ENCODE data around the gene LUC7L. TPM values are rescaled to one million over a fixed set of nuclear protein-coding genes. Genes with fewer than 3 reads are reported as not detected.

The LUC7L gene
- polyA plus RNA-seq, 1 donor (not counting 4 experiments of a cell fraction or from before 2014, with no cell fraction given): 31.0 TPM

DNA sequence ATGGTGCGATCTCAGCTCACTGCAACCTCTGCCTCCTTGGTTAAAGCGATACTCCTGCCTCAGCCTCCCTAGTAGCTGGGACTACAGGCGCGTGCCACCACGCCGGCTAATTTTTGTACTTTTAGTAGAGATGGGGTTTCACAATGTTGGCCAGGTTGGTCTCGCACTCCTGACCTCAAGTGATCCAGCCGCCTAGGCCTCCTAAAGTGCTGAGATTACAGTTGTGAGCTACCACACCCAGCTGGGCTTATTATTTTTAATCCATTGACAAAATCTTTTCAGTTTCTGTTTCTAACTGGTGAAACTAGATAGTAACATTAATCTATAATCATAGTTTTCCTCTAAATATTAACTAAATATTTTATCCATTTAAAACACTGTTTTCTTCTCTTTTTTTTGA is 11.3 kb upstream of the LUC7L start:
- dilution Hi-C loops (cut with MboI; ENCODE audit: extremely low pct_ligation_motif_present, low sequenced_read_pairs): no loop called here
- FAIRE-seq: no peak
- H3K27ac ChIP-seq (ENCODE audit: control insufficient read depth, insufficient read depth, low read length): no peak overlapping the region

DNA sequence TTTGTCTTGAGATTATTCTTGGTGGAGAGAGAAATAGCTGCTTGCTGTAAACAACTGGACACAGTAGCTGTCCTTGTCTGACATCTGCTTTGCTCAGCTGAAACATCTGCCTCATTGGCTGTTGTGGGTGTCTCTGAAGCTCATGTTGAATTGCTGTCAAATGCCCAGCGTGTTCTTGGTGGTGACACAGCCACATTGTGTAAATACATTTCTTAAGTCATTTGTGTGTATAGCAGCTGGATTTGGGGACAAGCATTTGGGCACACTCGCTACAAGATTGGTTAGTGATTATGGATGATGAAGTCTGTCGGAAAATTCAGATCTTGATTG is 10.7 kb upstream of the LUC7L start:
- H3K36me3 ChIP-seq (ENCODE audit: control insufficient read depth in 2 of 2, extremely low read depth in 1 of 2, insufficient read depth in 2 of 2, low read length in 2 of 2): peaks cover 0 to 3% of the 10 kb centered on the region in 2 experiments
- peaks cover 2% of the 10 kb centered on the region for H3K79me2 ChIP-seq (ENCODE audit: control insufficient read depth, insufficient read depth, low read length)
- no peak overlapping the region for H3K9ac ChIP-seq (ENCODE audit: control insufficient read depth, extremely low read depth, insufficient read depth, low read length)
- dilution Hi-C loops (cut with MboI; ENCODE audit: extremely low pct_ligation_motif_present, low sequenced_read_pairs): no loop called here
- H3K4me1 ChIP-seq (ENCODE audit: control insufficient read depth, extremely low read depth, insufficient read depth, low read length): no peaks in the 10 kb centered on the region
- no peak overlapping the region for H2AFZ ChIP-seq (ENCODE audit: control insufficient read depth, low read length)
- FAIRE-seq: no peak
- H3K9me3 ChIP-seq (ENCODE audit: control insufficient read depth, low read depth, low read length): no peaks in the 10 kb centered on the region
- H3K27me3 ChIP-seq (ENCODE audit: control insufficient read depth, extremely low read depth, insufficient read depth, low read length): no peaks in the 10 kb centered on the region
- no peaks in the 10 kb centered on the region for H4K20me1 ChIP-seq (ENCODE audit: control insufficient read depth, extremely low read depth, insufficient read depth, low read length)
- no peak for DNase-seq (ENCODE audit: low read depth, low spot score)
- H3K4me2 ChIP-seq (ENCODE audit: control insufficient read depth, extremely low read depth, insufficient read depth, low read depth, low read length): no peak overlapping the region
- no peak overlapping the region for H3K4me3 ChIP-seq (ENCODE audit: control insufficient read depth in 2 of 3, extremely low read depth in 1 of 3, insufficient read depth in 2 of 3, low read depth in 1 of 3, low read length in 3 of 3)
- no peak overlapping the region for H3K27ac ChIP-seq (ENCODE audit: control insufficient read depth, insufficient read depth, low read length)
- no peaks in the 10 kb centered on the region for H3K9me1 ChIP-seq (ENCODE audit: control insufficient read depth, extremely low read depth, insufficient read depth, low read length)
- TF ChIP-seq, protein P1, sequence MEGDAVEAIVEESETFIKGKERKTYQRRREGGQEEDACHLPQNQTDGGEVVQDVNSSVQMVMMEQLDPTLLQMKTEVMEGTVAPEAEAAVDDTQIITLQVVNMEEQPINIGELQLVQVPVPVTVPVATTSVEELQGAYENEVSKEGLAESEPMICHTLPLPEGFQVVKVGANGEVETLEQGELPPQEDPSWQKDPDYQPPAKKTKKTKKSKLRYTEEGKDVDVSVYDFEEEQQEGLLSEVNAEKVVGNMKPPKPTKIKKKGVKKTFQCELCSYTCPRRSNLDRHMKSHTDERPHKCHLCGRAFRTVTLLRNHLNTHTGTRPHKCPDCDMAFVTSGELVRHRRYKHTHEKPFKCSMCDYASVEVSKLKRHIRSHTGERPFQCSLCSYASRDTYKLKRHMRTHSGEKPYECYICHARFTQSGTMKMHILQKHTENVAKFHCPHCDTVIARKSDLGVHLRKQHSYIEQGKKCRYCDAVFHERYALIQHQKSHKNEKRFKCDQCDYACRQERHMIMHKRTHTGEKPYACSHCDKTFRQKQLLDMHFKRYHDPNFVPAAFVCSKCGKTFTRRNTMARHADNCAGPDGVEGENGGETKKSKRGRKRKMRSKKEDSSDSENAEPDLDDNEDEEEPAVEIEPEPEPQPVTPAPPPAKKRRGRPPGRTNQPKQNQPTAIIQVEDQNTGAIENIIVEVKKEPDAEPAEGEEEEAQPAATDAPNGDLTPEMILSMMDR (optimal IDR thresholded peaks at IDR 0.05 in 1 of 3, IDR thresholded peaks at IDR 0.05 in 1 of 3, conservative IDR thresholded peaks at IDR 0.05 in 1 of 3; ENCODE audit: extremely low read depth in 1 of 3, insufficient read depth in 2 of 3, low read length in 3 of 3): no peak
- no peak for TF ChIP-seq EZH2 (IDR thresholded peaks at IDR 0.05; ENCODE audit: low read length)

More for the DNA sequence above, 11.3 kb upstream of the LUC7L start:
- H3K9ac ChIP-seq (ENCODE audit: control insufficient read depth, extremely low read depth, insufficient read depth, low read length): no peak overlapping the region
- H3K4me1 ChIP-seq (ENCODE audit: control insufficient read depth, extremely low read depth, insufficient read depth, low read length): no peaks in the 10 kb centered on the region
- H3K9me3 ChIP-seq (ENCODE audit: control insufficient read depth, low read depth, low read length): no peaks in the 10 kb centered on the region
- no peak overlapping the region for H3K4me2 ChIP-seq (ENCODE audit: control insufficient read depth, extremely low read depth, insufficient read depth, low read depth, low read length)
- no peaks in the 10 kb centered on the region for H4K20me1 ChIP-seq (ENCODE audit: control insufficient read depth, extremely low read depth, insufficient read depth, low read length)
- H3K4me3 ChIP-seq (ENCODE audit: control insufficient read depth in 2 of 3, extremely low read depth in 1 of 3, insufficient read depth in 2 of 3, low read depth in 1 of 3, low read length in 3 of 3): no peak overlapping the region
- no peaks in the 10 kb centered on the region for H3K9me1 ChIP-seq (ENCODE audit: control insufficient read depth, extremely low read depth, insufficient read depth, low read length)
- no peak overlapping the region for H2AFZ ChIP-seq (ENCODE audit: control insufficient read depth, low read length)
- peaks cover 2% of the 10 kb centered on the region for H3K79me2 ChIP-seq (ENCODE audit: control insufficient read depth, insufficient read depth, low read length)
- H3K36me3 ChIP-seq (ENCODE audit: control insufficient read depth in 2 of 2, extremely low read depth in 1 of 2, insufficient read depth in 2 of 2, low read length in 2 of 2): peaks cover 0 to 3% of the 10 kb centered on the region in 2 experiments
- TF ChIP-seq, protein P1 (optimal IDR thresholded peaks at IDR 0.05 in 1 of 3, IDR thresholded peaks at IDR 0.05 in 1 of 3, conservative IDR thresholded peaks at IDR 0.05 in 1 of 3; ENCODE audit: extremely low read depth in 1 of 3, insufficient read depth in 2 of 3, low read length in 3 of 3): no peak
- no peak for TF ChIP-seq EZH2 (IDR thresholded peaks at IDR 0.05; ENCODE audit: low read length)
- no peaks in the 10 kb centered on the region for H3K27me3 ChIP-seq (ENCODE audit: control insufficient read depth, extremely low read depth, insufficient read depth, low read length)
- no peak for DNase-seq (ENCODE audit: low read depth, low spot score)

Data from keratinocyte (primary cell).